ENCODE measurements around the gene KRTAP10-2.

KRTAP10-2 gene

GRCh38 chr21:44571844-44572782 lies 20.8 kb upstream of the KRTAP10-2 start:
- H3K79me2 ChIP-seq (ENCODE audit: insufficient read depth, low read length), result no peaks in the 10 kb centered on the region
- no peak overlapping the region for H3K4me2 ChIP-seq (ENCODE audit: low read depth, low read length, poor library complexity, severe bottlenecking)
- H3K9ac ChIP-seq (ENCODE audit: low read length), result no peak overlapping the region
- no peak overlapping the region for H2AFZ ChIP-seq (ENCODE audit: low read depth, low read length, severe bottlenecking)
- no peaks in the 10 kb centered on the region for H4K20me1 ChIP-seq (ENCODE audit: low read depth, low read length)
- TF ChIP-seq EZH2phosphoT487 (conservative IDR thresholded peaks at IDR 0.05; ENCODE audit: low read length), result no peak
- TF ChIP-seq, protein P1, sequence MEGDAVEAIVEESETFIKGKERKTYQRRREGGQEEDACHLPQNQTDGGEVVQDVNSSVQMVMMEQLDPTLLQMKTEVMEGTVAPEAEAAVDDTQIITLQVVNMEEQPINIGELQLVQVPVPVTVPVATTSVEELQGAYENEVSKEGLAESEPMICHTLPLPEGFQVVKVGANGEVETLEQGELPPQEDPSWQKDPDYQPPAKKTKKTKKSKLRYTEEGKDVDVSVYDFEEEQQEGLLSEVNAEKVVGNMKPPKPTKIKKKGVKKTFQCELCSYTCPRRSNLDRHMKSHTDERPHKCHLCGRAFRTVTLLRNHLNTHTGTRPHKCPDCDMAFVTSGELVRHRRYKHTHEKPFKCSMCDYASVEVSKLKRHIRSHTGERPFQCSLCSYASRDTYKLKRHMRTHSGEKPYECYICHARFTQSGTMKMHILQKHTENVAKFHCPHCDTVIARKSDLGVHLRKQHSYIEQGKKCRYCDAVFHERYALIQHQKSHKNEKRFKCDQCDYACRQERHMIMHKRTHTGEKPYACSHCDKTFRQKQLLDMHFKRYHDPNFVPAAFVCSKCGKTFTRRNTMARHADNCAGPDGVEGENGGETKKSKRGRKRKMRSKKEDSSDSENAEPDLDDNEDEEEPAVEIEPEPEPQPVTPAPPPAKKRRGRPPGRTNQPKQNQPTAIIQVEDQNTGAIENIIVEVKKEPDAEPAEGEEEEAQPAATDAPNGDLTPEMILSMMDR (IDR thresholded peaks at IDR 0.05; ENCODE audit: insufficient read depth, low read length, poor library complexity, severe bottlenecking), result no peak
- H3K27ac ChIP-seq (ENCODE audit: low read depth, low read length), result no peak overlapping the region
- H3F3A ChIP-seq (ENCODE audit: insufficient read depth), result no peaks in the 10 kb centered on the region
- H3K9me2 ChIP-seq (replicated peaks; ENCODE audit: insufficient read depth, low read length), result no peaks in the 10 kb centered on the region
- no peaks in the 10 kb centered on the region for H3K36me3 ChIP-seq (ENCODE audit: low read length)
- no peaks in the 10 kb centered on the region for H3K27me3 ChIP-seq (ENCODE audit: low read length)
- no peak overlapping the region for H3K4me3 ChIP-seq (ENCODE audit: insufficient read depth, low read length, poor library complexity, severe bottlenecking)
- H3K9me3 ChIP-seq (ENCODE audit: insufficient read depth, low read length), result no peaks in the 10 kb centered on the region

- Histone ChIP-seq H2AFZ (ENCODE audit: low read depth, low read length, severe bottlenecking) (no peak overlapping the region), H3K36me3 (ENCODE audit: low read length) (no peaks in the 10 kb centered on the region), H3K9me2 (replicated peaks; ENCODE audit: insufficient read depth, low read length) (no peaks in the 10 kb centered on the region), H3K79me2 (ENCODE audit: insufficient read depth, low read length) (no peaks in the 10 kb centered on the region), H3K4me3 (ENCODE audit: insufficient read depth, low read length, poor library complexity, severe bottlenecking) (no peak overlapping the region), H3F3A (ENCODE audit: insufficient read depth) (no peaks in the 10 kb centered on the region), H3K9me3 (ENCODE audit: insufficient read depth, low read length) (no peaks in the 10 kb centered on the region), H3K4me2 (ENCODE audit: low read depth, low read length, poor library complexity, severe bottlenecking) (no peak overlapping the region), H3K27me3 (ENCODE audit: low read length) (no peaks in the 10 kb centered on the region), H3K27ac (ENCODE audit: low read depth, low read length) (no peak overlapping the region), H3K9ac (ENCODE audit: low read length) (no peak overlapping the region), H4K20me1 (ENCODE audit: low read depth, low read length) (no peaks in the 10 kb centered on the region)
- TF ChIP-seq, protein P1 (IDR thresholded peaks at IDR 0.05; ENCODE audit: insufficient read depth, low read length, poor library complexity, severe bottlenecking), result no peak
- TF ChIP-seq EZH2phosphoT487 (conservative IDR thresholded peaks at IDR 0.05; ENCODE audit: low read length), result no peak
Observed at GRCh38 chr21:44571296-44571695, 20.0 kb upstream of the KRTAP10-2 start.

- TF ChIP-seq EZH2phosphoT487 (conservative IDR thresholded peaks at IDR 0.05; ENCODE audit: low read length), result no peak
- TF ChIP-seq, protein P1 (IDR thresholded peaks at IDR 0.05; ENCODE audit: insufficient read depth, low read length, poor library complexity, severe bottlenecking), result no peak
- Histone ChIP-seq H3K9me3 (ENCODE audit: insufficient read depth, low read length) (no peaks in the 10 kb centered on the region), H3K9me2 (replicated peaks; ENCODE audit: insufficient read depth, low read length) (no peaks in the 10 kb centered on the region), H3K79me2 (ENCODE audit: insufficient read depth, low read length) (no peaks in the 10 kb centered on the region), H3F3A (ENCODE audit: insufficient read depth) (no peaks in the 10 kb centered on the region), H3K9ac (ENCODE audit: low read length) (no peak overlapping the region), H3K4me2 (ENCODE audit: low read depth, low read length, poor library complexity, severe bottlenecking) (no peak overlapping the region), H4K20me1 (ENCODE audit: low read depth, low read length) (no peaks in the 10 kb centered on the region), H3K36me3 (ENCODE audit: low read length) (no peaks in the 10 kb centered on the region), H3K4me3 (ENCODE audit: insufficient read depth, low read length, poor library complexity, severe bottlenecking) (no peak overlapping the region), H2AFZ (ENCODE audit: low read depth, low read length, severe bottlenecking) (no peak overlapping the region), H3K27me3 (ENCODE audit: low read length) (no peaks in the 10 kb centered on the region), H3K27ac (ENCODE audit: low read depth, low read length) (no peak overlapping the region)
Observed at GRCh38 chr21:44569861-44570517, 18.7 kb upstream of the KRTAP10-2 start.
